Stimulated activated CD8-positive, alpha-beta memory T cell treated with anti-CD3 and anti-CD28 coated beads, Interleukin-12 subunit alpha, Interleukin-12 subunit beta, amount 100 ng/mL, for 1 hour (primary cell): ENCODE measurements around the gene ROCK2.

Experiments used
- DNase-seq: peaks from one replicate; pipeline ENCODE4 v3.0.0-alpha.2; 2020; ENCODE audit warnings: low read depth

The ROCK2 gene

GRCh38 chr2:11344342-11344955, at the start of gene ROCK2:
Gene ROCK2 (minus strand): TSS chr2:11344636. CDS start chr2:11344136, 500 bp downstream.
- peak; percentile 38 for DNase-seq

DNA sequence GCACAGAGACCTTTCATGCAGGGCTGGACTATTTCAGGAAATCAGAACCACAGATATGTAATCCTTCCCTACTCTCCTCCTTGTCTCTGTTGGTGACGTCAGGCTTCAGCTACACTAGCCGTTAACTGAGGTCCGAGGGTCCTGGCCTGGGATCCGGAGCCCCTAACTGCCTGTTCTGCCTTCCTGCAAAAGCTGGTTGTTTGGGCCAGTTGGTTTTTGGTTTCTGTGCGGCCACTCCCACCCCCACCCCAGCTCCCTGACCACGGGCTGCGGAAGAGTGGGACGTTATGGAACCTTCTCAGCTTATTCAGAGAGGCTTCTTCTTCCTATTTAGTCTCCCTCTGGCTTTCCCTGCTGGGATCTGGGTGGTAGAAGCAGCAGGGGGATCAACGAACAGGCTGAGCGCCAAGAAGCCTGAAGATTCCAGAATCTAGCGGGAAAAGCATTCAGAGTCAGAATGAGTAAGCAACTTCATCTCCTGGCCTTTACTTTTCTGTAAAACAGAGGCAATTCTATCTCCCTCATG, 49.3 kb upstream of the ROCK2 start:
- DNase-seq = no peak

DNA sequence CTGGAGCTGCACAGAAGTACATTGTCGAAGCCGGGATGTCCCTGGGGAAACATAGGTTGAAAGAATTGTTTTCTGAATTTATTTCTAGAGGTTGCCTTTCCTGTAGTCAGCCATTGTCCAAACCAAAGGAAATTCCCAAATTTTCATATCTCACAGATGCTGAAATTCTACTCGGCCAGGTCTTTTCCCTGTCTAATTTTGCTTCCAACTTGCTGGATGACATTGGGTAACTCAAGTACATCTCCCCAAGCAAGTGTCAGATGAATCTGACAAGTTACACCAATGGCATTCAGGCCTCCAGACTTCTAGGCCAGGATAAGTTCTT, 47.5 kb upstream of the ROCK2 start:
- no peak for DNase-seq

DNA sequence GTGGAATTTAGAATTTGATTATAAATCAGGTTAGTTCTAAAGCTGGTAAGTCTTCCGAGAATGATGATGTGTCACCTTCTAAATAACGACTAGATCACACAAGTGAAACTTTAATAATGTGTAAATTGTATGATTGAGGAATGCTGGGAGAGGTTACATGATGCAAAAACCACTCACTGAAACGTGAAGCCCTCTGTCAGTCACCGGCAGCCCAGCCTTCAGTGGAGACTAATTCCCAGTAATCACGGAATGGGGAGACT, 45.9 kb upstream of the ROCK2 start:
- DNase-seq = no peak

- no peak for DNase-seq
Observed at GRCh38 chr2:11389551-11390398, 45.3 kb upstream of the ROCK2 start.

GRCh38 chr2:11389052-11389420, 44.6 kb upstream of the ROCK2 start:
- DNase-seq = no peak

GRCh38 chr2:11388262-11389051, 44.0 kb upstream of the ROCK2 start:
- DNase-seq = no peak

- DNase-seq = no peak
Observed at GRCh38 chr2:11387843-11388242, 43.4 kb upstream of the ROCK2 start.

DNA sequence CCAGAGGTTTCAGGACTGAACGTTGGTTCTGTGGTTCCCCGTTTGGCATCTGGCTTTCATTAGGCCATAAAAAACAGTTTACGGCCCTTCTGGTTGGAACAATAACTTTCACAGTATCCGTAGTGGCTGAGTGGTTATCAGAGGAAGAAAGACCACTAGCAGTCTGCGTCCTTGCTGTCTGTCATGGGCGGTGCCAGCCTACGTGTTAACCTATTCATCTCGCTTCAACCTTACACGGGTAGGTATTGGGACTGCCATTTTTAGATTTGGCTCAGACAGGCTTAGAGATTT, 42.6 kb upstream of the ROCK2 start:
- no peak for DNase-seq

GRCh38 chr2:11385847-11386246, 41.4 kb upstream of the ROCK2 start:
- no peak for DNase-seq

- no peak for DNase-seq
Observed at GRCh38 chr2:11385216-11385615, 40.8 kb upstream of the ROCK2 start.

DNA sequence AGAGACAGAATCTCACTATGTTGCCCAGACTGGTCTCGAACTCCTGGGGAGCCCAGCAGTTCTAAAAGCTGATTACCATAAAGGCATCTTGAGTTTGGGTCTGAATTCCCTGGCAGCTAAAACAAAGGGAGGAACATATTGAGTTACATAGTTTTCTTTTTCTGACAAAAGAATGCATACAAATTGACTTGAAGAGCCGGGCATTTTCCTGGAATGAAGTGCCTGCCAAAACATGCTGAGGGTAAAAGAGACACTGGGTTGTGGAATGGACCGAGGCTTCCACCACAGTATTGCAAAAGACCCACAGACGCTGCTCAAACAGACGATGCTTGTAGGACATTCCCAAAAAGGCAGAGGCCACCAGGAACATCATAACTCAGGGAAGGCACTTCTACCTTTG, 35.1 kb upstream of the ROCK2 start:
- DNase-seq = no peak

GRCh38 chr2:11377928-11378545, 33.6 kb upstream of the ROCK2 start:
- no peak for DNase-seq

- no peak for DNase-seq
Observed at GRCh38 chr2:11376071-11376470, 31.6 kb upstream of the ROCK2 start.

- no peak for DNase-seq
Observed at GRCh38 chr2:11375689-11376027, 31.2 kb upstream of the ROCK2 start.

GRCh38 chr2:11375025-11375688, 30.7 kb upstream of the ROCK2 start:
- no peak for DNase-seq

GRCh38 chr2:11373096-11373495, 28.7 kb upstream of the ROCK2 start:
- DNase-seq = no peak

DNA sequence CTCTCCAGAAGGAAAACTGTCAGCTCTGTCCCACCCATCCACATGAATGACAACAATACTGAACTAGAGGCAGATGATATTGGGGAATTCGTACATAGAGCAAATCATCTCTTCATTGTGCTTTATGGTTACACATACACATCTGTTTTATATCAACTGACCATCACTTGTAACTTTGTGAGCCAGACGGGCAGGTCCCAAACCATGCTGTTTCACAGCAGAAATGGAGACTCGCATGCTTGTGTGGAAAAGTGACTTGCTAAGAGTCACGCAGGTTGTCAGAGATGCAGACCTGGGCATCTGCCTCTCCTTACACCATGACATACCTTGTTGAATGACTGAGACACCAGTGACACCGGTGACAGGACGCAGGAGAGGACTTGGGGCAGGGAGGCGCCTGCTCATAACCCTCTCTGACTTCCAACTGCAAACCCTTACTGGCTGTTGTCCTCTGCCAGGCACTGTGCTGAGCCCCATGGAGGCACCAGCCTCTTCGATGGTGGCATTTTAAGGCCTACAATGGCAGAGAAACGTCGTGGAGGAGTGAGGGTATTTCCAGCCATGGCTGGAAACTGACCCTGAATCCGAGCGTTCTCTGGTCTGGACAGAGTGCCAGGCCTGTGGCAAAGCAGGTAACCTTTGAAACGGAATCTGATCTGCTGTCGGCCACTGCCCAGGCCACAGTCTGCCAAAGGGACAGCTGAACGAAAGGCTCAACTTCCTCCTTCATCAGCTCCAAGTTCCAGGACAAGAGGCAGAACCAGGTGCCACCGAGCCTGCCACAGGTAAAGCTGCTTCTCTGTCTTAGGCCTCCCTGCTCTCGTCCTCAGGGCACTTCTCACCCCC, 26.9 kb upstream of the ROCK2 start:
- no peak for DNase-seq

- DNase-seq = no peak
Observed at GRCh38 chr2:11370377-11371091, 26.1 kb upstream of the ROCK2 start.

DNA sequence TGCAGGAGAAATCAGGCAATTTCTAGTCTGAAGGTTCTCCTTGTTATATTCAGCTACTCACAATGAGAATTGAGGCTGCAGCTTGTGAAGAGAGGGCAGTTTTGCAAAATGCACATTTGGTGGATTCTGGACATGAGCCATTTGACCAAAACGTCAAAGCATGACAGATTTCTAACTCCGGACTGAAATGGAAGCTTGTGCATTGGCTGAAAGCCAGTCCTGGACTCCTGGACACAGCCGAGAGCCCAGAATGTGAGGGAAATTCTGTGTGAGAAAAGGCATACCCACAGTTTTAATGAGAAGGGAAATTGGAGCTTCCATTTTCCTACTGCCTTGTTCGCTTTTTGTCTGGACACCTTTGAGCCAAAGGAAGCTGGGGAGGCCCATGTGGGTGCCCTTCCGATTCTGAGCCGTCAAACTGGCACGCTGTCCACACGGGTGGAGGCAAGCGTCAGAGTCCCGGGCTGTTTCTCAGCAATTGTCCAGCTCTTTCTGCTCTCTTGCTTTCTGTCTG, 23.7 kb upstream of the ROCK2 start:
- no peak for DNase-seq
